Prostate gland (tissue), 2 donors: ENCODE measurements around the gene FNDC10. TPM values are rescaled to one million over a fixed set of nuclear protein-coding genes. Genes with fewer than 3 reads are reported as not detected.

Source experiments
- DNase-seq: peaks from one replicate; pipeline ENCODE4 v3.0.0-alpha.2; 2019; ENCODE audit warnings: low spot score
- H3K27ac ChIP-seq, 2 donors: fragments of 200-600 bp; sonication (generic); 2 replicates each; pipeline ENCODE4 v1.5.1; 2017 to 2019
- H3K27me3 ChIP-seq: fragments of 200-600 bp; sonication (generic); replicated peaks from 2 replicates; pipeline ENCODE4 v1.5.1; 2019; ENCODE audit not compliant: insufficient read depth
- H3K36me3 ChIP-seq, 2 donors: fragments of 200-600 bp; sonication (generic); 1 replicate in 1 of 2; 2 replicates in 1 of 2; pipeline versions ENCODE4 v1.5.1 to v1.8.1; 2017 to 2019
- H3K4me1 ChIP-seq: fragments of 200-600 bp; sonication (generic); replicated peaks from 2 replicates; pipeline ENCODE4 v1.5.1; 2019
- H3K4me3 ChIP-seq, 2 donors: fragments of 200-600 bp; sonication (generic); 2 replicates each; pipeline ENCODE4 v1.5.1; 2017 to 2019
- H3K9me3 ChIP-seq: fragments of 200-600 bp; sonication (generic); 2 replicates; pipeline ENCODE4 v1.5.1; 2017
- CTCF ChIP-seq, 4 experiments: fragments of 200-600 bp in 2 of 4; fragments of 450-650 bp in 2 of 4; sonication (generic) in 2 of 4; IDR thresholded peaks; 1 replicate in 3 of 4; 2 replicates in 1 of 4; pipeline ENCODE4 v1.5.1; 2016 to 2019; ENCODE audit warnings: antibody characterized with exemption in 4 of 4, mild to moderate bottlenecking in 2 of 4, moderate library complexity in 2 of 4
- POLR2A ChIP-seq: fragments of 450-650 bp; IDR thresholded peaks from one replicate; pipeline ENCODE4 v1.6.1; 2016; ENCODE audit warnings: antibody characterized with exemption, mild to moderate bottlenecking
- POLR2AphosphoS5 ChIP-seq: sonication (generic); formaldehyde crosslinking; IDR thresholded peaks from one replicate; pipeline ENCODE4 v1.6.1; 2017; ENCODE audit warnings: antibody characterized with exemption
- WGBS: methylation state at CpG from one replicate; pipeline ENCODE4 v1.1.5; 2018; 5-methylcytosine and 5-hydroxymethylcytosine counted together
- intact Hi-C: fragments of 100-400 bp; cut with DNase I; formaldehyde crosslinking; loops from one replicate; pipeline ENCODE4 v1.14.2; 2022
- total RNA-seq, 2 donors: library from RNA; depleted of rRNA; stranded (reverse); fragments of >200 nt; gene quantifications; one replicate each; pipeline ENCODE4 v1.1.0, GENCODE V29; 2016

FNDC10 gene
- total RNA-seq, 2 donors from 2014 or later = 3.5 to 33.3 TPM

- intact Hi-C loops = loop anchor here (10.0 kb wide), 1 partner anchor 51 kb away; no protein-coding TSS in a partner anchor
- no peak overlapping the region for H3K4me3 ChIP-seq
- no peaks in the 10 kb centered on the region for H3K27me3 ChIP-seq
- 92% methylated on average over 39 of the region's 51 CpGs for WGBS
- H3K36me3 ChIP-seq = no peaks in the 10 kb centered on the region
- no peak for DNase-seq
- H3K27ac ChIP-seq = no peak overlapping the region
- TF ChIP-seq CTCF (IDR thresholded peaks at IDR 0.05) (no peak), POLR2A (no peak), POLR2AphosphoS5 (no peak)
- no peaks in the 10 kb centered on the region for H3K4me1 ChIP-seq
- H3K9me3 ChIP-seq = no peaks in the 10 kb centered on the region
Measured at GRCh38 chr1:1623631-1624442, 23.9 kb upstream of the FNDC10 start.

GRCh38 chr1:1623181-1623630 is 23.3 kb upstream of the FNDC10 start:
- WGBS = 94% methylated on average over 11 of the region's 33 CpGs
- no peaks in the 10 kb centered on the region for H3K4me1 ChIP-seq
- no peak overlapping the region for H3K27ac ChIP-seq
- H3K4me3 ChIP-seq = no peak overlapping the region
- DNase-seq = no peak
- no peaks in the 10 kb centered on the region for H3K9me3 ChIP-seq
- no peaks in the 10 kb centered on the region for H3K27me3 ChIP-seq
- no peak for TF ChIP-seq POLR2AphosphoS5
- no peak for TF ChIP-seq CTCF (IDR thresholded peaks at IDR 0.05)
- no peak for TF ChIP-seq POLR2A
- intact Hi-C loops = loop anchor here (10.0 kb wide), 1 partner anchor 52 kb away; no protein-coding TSS in a partner anchor
- H3K36me3 ChIP-seq = no peaks in the 10 kb centered on the region

GRCh38 chr1:1622788-1623094 is 22.8 kb upstream of the FNDC10 start:
- DNase-seq = no peak
- WGBS = 90% methylated on average over 17 of the region's 17 CpGs

GRCh38 chr1:1622010-1622787 is 22.3 kb upstream of the FNDC10 start:
- 80% methylated on average over 21 of the region's 21 CpGs for WGBS
- no peaks in the 10 kb centered on the region for H3K27me3 ChIP-seq
- H3K27ac ChIP-seq = no peak overlapping the region
- intact Hi-C loops = loop anchor here (10.0 kb wide), 1 partner anchor 53 kb away; no protein-coding TSS in a partner anchor
- no peak overlapping the region for H3K4me3 ChIP-seq
- no peaks in the 10 kb centered on the region for H3K9me3 ChIP-seq
- TF ChIP-seq POLR2A = no peak
- no peak for TF ChIP-seq CTCF (IDR thresholded peaks at IDR 0.05)
- no peak for TF ChIP-seq POLR2AphosphoS5
- DNase-seq = no peak
- no peaks in the 10 kb centered on the region for H3K36me3 ChIP-seq
- H3K4me1 ChIP-seq = peaks cover 3% of the 10 kb centered on the region

More at GRCh38 chr1:1622788-1623094, 22.8 kb upstream of the FNDC10 start:
- Histone ChIP-seq H3K36me3 (no peaks in the 10 kb centered on the region), H3K27ac (no peak overlapping the region), H3K9me3 (no peaks in the 10 kb centered on the region), H3K4me3 (no peak overlapping the region), H3K4me1 (no peaks in the 10 kb centered on the region), H3K27me3 (no peaks in the 10 kb centered on the region)
- intact Hi-C loops = loop anchor here (10.0 kb wide), 1 partner anchor 52 kb away; no protein-coding TSS in a partner anchor
- no peak for TF ChIP-seq POLR2A
